ENCODE measurements around the gene CDH19.

GRCh38 chr18:66647671-66648070 lies 43.8 kb upstream of the CDH19 start:
- TF ChIP-seq CTCF (conservative IDR thresholded peaks at IDR 0.05 in 1 of 2, IDR thresholded peaks at IDR 0.05 in 1 of 2; ENCODE audit: extremely low read depth in 1 of 2, insufficient read depth in 1 of 2, low read depth in 1 of 2, low read length in 2 of 2) (no peak), EZH2 (IDR thresholded peaks at IDR 0.05; ENCODE audit: borderline replicate concordance, low read length) (no peak)

Data from mammary epithelial cell (primary cell).